ENCODE measurements around the gene SPTB.

Gene SPTB

DNA sequence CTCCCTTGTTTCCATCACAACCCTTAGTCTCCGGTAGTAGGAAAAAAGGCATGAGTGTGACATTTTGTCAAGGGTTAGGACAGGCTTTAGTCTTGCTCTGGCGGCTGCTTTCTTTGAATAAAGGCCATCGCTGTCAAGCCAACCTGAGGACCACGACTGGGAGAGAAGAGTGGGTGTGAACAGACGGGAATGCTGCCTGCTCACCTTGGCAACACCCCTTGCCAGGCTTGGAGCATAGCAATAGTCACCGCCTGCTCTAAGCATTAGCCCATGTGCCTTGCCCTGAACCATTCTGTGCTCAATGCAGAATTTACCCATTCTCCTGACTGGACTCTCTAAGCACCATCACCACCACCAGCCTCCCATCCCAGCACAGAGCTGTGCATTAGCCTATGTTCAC lies 36.2 kb downstream of the SPTB start:
- H3K4me3 ChIP-seq (ENCODE audit: low read depth, low read length) = no peak overlapping the region
- TF ChIP-seq CTCF (conservative IDR thresholded peaks at IDR 0.05; ENCODE audit: low read depth, low read length) = no peak
- no peak for DNase-seq (ENCODE audit: low read depth)

GRCh38 chr14:64841772-64842750 lies 37.6 kb downstream of the SPTB start:
- no peak for DNase-seq (ENCODE audit: low read depth)
- TF ChIP-seq CTCF (conservative IDR thresholded peaks at IDR 0.05; ENCODE audit: low read depth, low read length) = no peak
- no peak overlapping the region for H3K4me3 ChIP-seq (ENCODE audit: low read depth, low read length)

DNA sequence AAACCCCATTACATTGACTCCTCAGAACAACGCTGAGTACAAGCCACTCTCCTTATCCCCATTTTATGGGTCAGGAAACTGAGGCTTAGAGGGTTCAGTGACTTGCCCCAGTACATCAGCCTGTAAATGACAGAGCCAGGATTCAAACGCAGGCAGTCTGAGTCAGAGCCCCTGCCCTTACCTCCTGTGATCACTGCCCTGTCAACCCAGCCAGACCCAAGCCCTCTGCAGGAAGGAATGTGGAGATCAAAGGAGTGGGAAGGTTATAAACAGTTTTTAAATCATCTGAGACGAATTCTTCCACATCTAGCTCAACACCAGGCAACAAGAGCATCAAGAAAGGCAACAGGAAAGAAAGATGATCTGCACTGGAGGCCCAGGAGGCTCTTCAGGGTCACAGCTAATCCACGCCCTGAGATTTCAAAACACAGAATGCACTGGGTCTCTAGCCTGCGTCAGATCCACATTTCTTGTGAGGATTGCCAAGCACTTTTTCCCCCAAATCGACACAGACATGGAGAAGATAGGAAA lies 38.5 kb downstream of the SPTB start:
- no peak overlapping the region for H3K4me3 ChIP-seq (ENCODE audit: low read depth, low read length)
- DNase-seq (ENCODE audit: low read depth) = peak; percentile 85
- peak; percentile 73 for TF ChIP-seq CTCF (conservative IDR thresholded peaks at IDR 0.05; ENCODE audit: low read depth, low read length)

DNA sequence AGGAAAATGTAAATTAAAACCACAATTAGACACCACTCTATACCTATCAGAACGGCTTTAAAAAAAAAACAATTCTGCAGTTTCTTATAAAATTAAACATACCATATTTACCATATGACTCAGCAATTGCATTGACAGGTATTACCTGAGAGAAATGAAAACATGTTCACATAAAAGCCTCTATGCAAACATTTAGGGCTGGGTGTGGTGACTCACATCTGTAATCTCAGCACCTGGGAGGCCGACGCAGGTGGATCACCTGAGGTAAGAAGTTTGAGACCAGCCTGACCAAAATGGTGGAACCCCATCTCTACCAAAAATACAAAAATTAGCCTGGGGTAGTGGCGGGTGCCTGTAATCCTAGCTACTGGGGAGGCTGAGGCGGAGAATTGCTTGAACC lies 41.1 kb downstream of the SPTB start:
- TF ChIP-seq CTCF (conservative IDR thresholded peaks at IDR 0.05; ENCODE audit: low read depth, low read length) = no peak
- no peak for DNase-seq (ENCODE audit: low read depth)
- H3K4me3 ChIP-seq (ENCODE audit: low read depth, low read length) = no peak overlapping the region

- DNase-seq (ENCODE audit: low read depth) = no peak
- no peak overlapping the region for H3K4me3 ChIP-seq (ENCODE audit: low read depth, low read length)
- no peak for TF ChIP-seq CTCF (conservative IDR thresholded peaks at IDR 0.05; ENCODE audit: low read depth, low read length)
Observed at GRCh38 chr14:64835431-64835830, 44.3 kb downstream of the SPTB start.

DNA sequence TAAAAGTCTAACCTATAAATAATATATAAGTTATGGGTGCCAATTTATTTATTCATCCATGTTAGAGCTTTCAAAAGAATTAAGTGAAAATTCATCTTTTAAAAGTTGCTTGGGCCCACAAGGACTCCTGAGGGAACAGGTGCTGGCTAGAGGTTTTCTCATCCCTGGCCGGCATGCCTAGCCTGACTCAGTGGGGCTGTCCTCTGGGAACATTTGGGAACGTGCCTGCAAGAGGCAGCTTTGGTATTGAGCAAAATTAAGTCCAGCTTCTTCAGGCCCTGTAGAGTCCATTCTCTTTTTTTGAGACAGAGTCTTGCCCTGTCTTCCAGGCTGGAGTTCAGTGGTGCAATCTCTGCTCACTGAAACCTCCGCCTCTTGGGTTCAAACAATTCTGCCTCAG lies 44.7 kb downstream of the SPTB start:
- no peak overlapping the region for H3K4me3 ChIP-seq (ENCODE audit: low read depth, low read length)
- no peak for DNase-seq (ENCODE audit: low read depth)
- TF ChIP-seq CTCF (conservative IDR thresholded peaks at IDR 0.05; ENCODE audit: low read depth, low read length) = no peak

Data from choroid plexus epithelial cell (primary cell).